PC-9 (cell line): ENCODE measurements around the gene PAEP. TPM values are rescaled to one million over a fixed set of nuclear protein-coding genes. Genes with fewer than 3 reads are reported as not detected.
"Not testable (repeated sequence)": the region's sequence is repeated elsewhere in the genome, so short reads cannot be mapped to it uniquely, and the experiment has no call there.

Experiments
- BruUV-seq: library from RNA; stranded (reverse); fragments of 400-500 nt; replicated peaks from 2 replicates; lab custom pipeline; 2021; lab: Mats Ljungman, UMichigan
- CTCF ChIA-PET: fragments of 300-600 bp; sonication (Branson Sonifier 250); formaldehyde crosslinking; loops from one replicate; lab custom pipeline; 2022; ENCODE audit warnings: antibody characterized with exemption; lab: Charles Lee
- POLR2A ChIA-PET: fragments of 300-600 bp; sonication (Branson Sonifier 250); formaldehyde crosslinking; loops from one replicate; lab custom pipeline; 2022; ENCODE audit warnings: antibody characterized with exemption; ENCODE audit not compliant: unreplicated experiment; lab: Charles Lee
- DNase-seq, 2 experiments: peaks; one replicate each; pipeline versions ENCODE4 v3.0.0 to v3.0.0-alpha.2; 2015 to 2022; ENCODE audit warnings: mixed read lengths in 1 of 2
- H2AFZ ChIP-seq: fragments of 200-600 bp; sonication (generic); 2 replicates; pipeline ENCODE4 v1.8.1; 2017; ENCODE audit warnings: antibody characterized with exemption
- H3F3A ChIP-seq: fragments of 200-600 bp; sonication (generic); 2 replicates; pipeline ENCODE4 v1.8.1; 2017; ENCODE audit warnings: antibody characterized with exemption, mild to moderate bottlenecking, low read depth; ENCODE audit not compliant: insufficient read depth
- H3K27ac ChIP-seq: fragments of 200-600 bp; sonication (generic); 2 replicates; pipeline ENCODE4 v1.6.1; 2016; ENCODE audit warnings: mixed run types
- H3K27me3 ChIP-seq: fragments of 200-600 bp; sonication (generic); 2 replicates; pipeline ENCODE4 v1.6.1; 2016; ENCODE audit warnings: low read depth, mixed run types; ENCODE audit not compliant: insufficient read depth
- H3K36me3 ChIP-seq: fragments of 200-600 bp; sonication (generic); 2 replicates; pipeline ENCODE4 v1.6.1; 2016; ENCODE audit warnings: low read depth, mixed run types
- H3K4me1 ChIP-seq: fragments of 200-600 bp; sonication (generic); replicated peaks from 2 replicates; pipeline ENCODE4 v1.6.1; 2016; ENCODE audit warnings: mixed run types; ENCODE audit not compliant: insufficient read depth
- H3K4me2 ChIP-seq: fragments of 200-600 bp; sonication (generic); 2 replicates; pipeline ENCODE4 v1.6.1; 2017; ENCODE audit warnings: mixed run types
- H3K4me3 ChIP-seq: fragments of 200-600 bp; sonication (generic); 2 replicates; pipeline ENCODE4 v1.6.1; 2016; ENCODE audit warnings: mixed run types
- H3K79me2 ChIP-seq: fragments of 200-600 bp; sonication (generic); 2 replicates; pipeline ENCODE4 v1.6.1; 2017; ENCODE audit warnings: low read depth, mixed run types
- H3K9me2 ChIP-seq: fragments of 200-600 bp; sonication (generic); 2 replicates; pipeline ENCODE4 v1.8.1; 2017; ENCODE audit warnings: mild to moderate bottlenecking; ENCODE audit not compliant: insufficient read depth
- H3K9me3 ChIP-seq: fragments of 200-600 bp; sonication (generic); 2 replicates; pipeline ENCODE4 v1.8.1; 2016; ENCODE audit warnings: low read depth; ENCODE audit not compliant: insufficient read depth
- H4K20me1 ChIP-seq: fragments of 200-600 bp; sonication (generic); 2 replicates; pipeline ENCODE4 v1.8.1; 2017; ENCODE audit not compliant: insufficient read depth
- CTCF ChIP-seq: fragments of 200-600 bp; sonication (generic); conservative IDR thresholded peaks from 2 replicates; pipeline ENCODE4 v1.6.1; 2017; ENCODE audit warnings: mixed run types, antibody characterized with exemption, mild to moderate bottlenecking, moderate library complexity
- EZH2 ChIP-seq: fragments of 200-600 bp; sonication (generic); IDR thresholded peaks from 2 replicates; pipeline ENCODE4 v1.8.0; 2017; ENCODE audit warnings: antibody characterized with exemption, low read depth
- intact Hi-C: fragments of 100-400 bp; cut with micrococcal nuclease; formaldehyde crosslinking; loops from one replicate; pipeline ENCODE4 v1.10.0; 2022; ENCODE audit not compliant: unreplicated experiment
- total RNA-seq: library from RNA; stranded (reverse); gene quantifications from 2 replicates; pipeline ENCODE4 v1.2.3, GENCODE V29; 2021

PAEP gene
- total RNA-seq, 1 experiment from 2014 or later = not detected

GRCh38 chr9:135546792-135547617 is 14.6 kb upstream of the PAEP start:
- POLR2A ChIA-PET, H3K4me3 ChIP-seq, H3K9me2 ChIP-seq, CTCF ChIA-PET, H3K79me2 ChIP-seq, H3K4me1 ChIP-seq, H3K36me3 ChIP-seq, intact Hi-C loops, H3K27ac ChIP-seq, BruUV-seq, H3K4me2 ChIP-seq, H3F3A ChIP-seq, H4K20me1 ChIP-seq, H2AFZ ChIP-seq, DNase-seq, H3K9me3 ChIP-seq: not testable (repeated sequence)
- H3K27me3 ChIP-seq = peaks cover 62% of the 10 kb centered on the region

GRCh38 chr9:135547756-135548736 is 13.5 kb upstream of the PAEP start:
- no TSS peak for BruUV-seq
- POLR2A ChIA-PET = no interaction called here

GRCh38 chr9:135549478-135550343 is 11.8 kb upstream of the PAEP start:
- H3K79me2 ChIP-seq, H2AFZ ChIP-seq, DNase-seq, intact Hi-C loops, CTCF ChIA-PET, H3K36me3 ChIP-seq, H3K27ac ChIP-seq, H3K4me1 ChIP-seq, H4K20me1 ChIP-seq, H3K9me3 ChIP-seq, BruUV-seq, H3K9me2 ChIP-seq, H3F3A ChIP-seq, H3K4me3 ChIP-seq, POLR2A ChIA-PET, H3K4me2 ChIP-seq: not testable (repeated sequence)
- peaks cover 64% of the 10 kb centered on the region for H3K27me3 ChIP-seq

More at GRCh38 chr9:135547756-135548736, 13.5 kb upstream of the PAEP start:
- TF ChIP-seq EZH2 (no peak), CTCF (no peak)
- Histone ChIP-seq H3K79me2 (no peaks in the 10 kb centered on the region), H3K36me3 (no peaks in the 10 kb centered on the region), H3K4me2 (no peak overlapping the region), H4K20me1 (no peaks in the 10 kb centered on the region), H2AFZ (no peak overlapping the region), H3K27me3 (peaks cover 57% of the 10 kb centered on the region), H3K9me2 (no peaks in the 10 kb centered on the region), H3K27ac (no peak overlapping the region), H3K9me3 (no peaks in the 10 kb centered on the region), H3F3A (no peaks in the 10 kb centered on the region), H3K4me1 (no peaks in the 10 kb centered on the region), H3K4me3 (no peak overlapping the region)
- intact Hi-C loops = no loop called here
- no peak for DNase-seq
- CTCF ChIA-PET = no interaction called here
